H9 (cell line): ENCODE measurements around the gene KRTAP10-11. TPM values are rescaled to one million over a fixed set of nuclear protein-coding genes. Genes with fewer than 3 reads are reported as not detected.

Experiments used
- DNase-seq: peaks from one replicate; pipeline ENCODE4 v3.0.0-alpha.2; 2017
- H2AFZ ChIP-seq: one replicate; pipeline ENCODE4 v1.6.1; 2013; ENCODE audit warnings: mild to moderate bottlenecking, low read length, control low read depth, moderate library complexity
- H2AK5ac ChIP-seq: 2 replicates; pipeline ENCODE4 v1.6.1; 2013; ENCODE audit warnings: low read length, control low read depth, mixed read lengths; ENCODE audit not compliant: insufficient read length
- H2BK120ac ChIP-seq: one replicate; pipeline ENCODE4 v1.6.1; 2013; ENCODE audit warnings: low read depth, mild to moderate bottlenecking, low read length, control low read depth, inconsistent platforms; ENCODE audit not compliant: poor library complexity, severe bottlenecking
- H2BK12ac ChIP-seq: 2 replicates; pipeline ENCODE4 v1.6.1; 2013; ENCODE audit warnings: low read length, control low read depth, mixed read lengths, low read depth; ENCODE audit not compliant: insufficient read length
- H2BK15ac ChIP-seq: 2 replicates; pipeline ENCODE4 v1.6.1; 2013; ENCODE audit warnings: low read depth, low read length, control low read depth
- H2BK20ac ChIP-seq: one replicate; pipeline ENCODE4 v1.6.1; 2013; ENCODE audit warnings: low read depth, mild to moderate bottlenecking, low read length, control low read depth, inconsistent platforms; ENCODE audit not compliant: poor library complexity, severe bottlenecking
- H2BK5ac ChIP-seq: 2 replicates; pipeline ENCODE4 v1.6.1; 2013; ENCODE audit warnings: low read length, control low read depth, mixed read lengths; ENCODE audit not compliant: insufficient read length
- H3K14ac ChIP-seq: 2 replicates; pipeline ENCODE4 v1.6.1; 2013; ENCODE audit warnings: low read length, control low read depth; ENCODE audit not compliant: insufficient read depth
- H3K18ac ChIP-seq: 2 replicates; pipeline ENCODE4 v1.6.1; 2013; ENCODE audit warnings: low read depth, mild to moderate bottlenecking, mixed read lengths, low read length, control low read depth; ENCODE audit not compliant: insufficient read length
- H3K23ac ChIP-seq: 2 replicates; pipeline ENCODE4 v1.6.1; 2013; ENCODE audit warnings: low read length, control low read depth, mixed read lengths, low read depth; ENCODE audit not compliant: insufficient read length
- H3K23me2 ChIP-seq: 2 replicates; pipeline ENCODE4 v1.6.1; 2013; ENCODE audit warnings: low read depth, mild to moderate bottlenecking, mixed read lengths, low read length, control low read depth; ENCODE audit not compliant: insufficient read length, poor library complexity, severe bottlenecking
- H3K27ac ChIP-seq: 2 replicates; pipeline ENCODE4 v1.5.1; 2013; ENCODE audit warnings: low read length, control low read depth, mixed read lengths, low read depth; ENCODE audit not compliant: insufficient read length
- H3K27me3 ChIP-seq: 2 replicates; pipeline ENCODE4 v1.6.1; 2013; ENCODE audit warnings: low read length, control low read depth, inconsistent platforms; ENCODE audit not compliant: insufficient read depth
- H3K4ac ChIP-seq: 2 replicates; pipeline ENCODE4 v1.6.1; 2013; ENCODE audit warnings: low read depth, mild to moderate bottlenecking, control low read depth, inconsistent platforms, low read length, moderate library complexity
- H3K4me1 ChIP-seq: 2 replicates; pipeline ENCODE4 v1.6.1; 2013; ENCODE audit warnings: low read length, control low read depth, inconsistent platforms; ENCODE audit not compliant: insufficient read depth
- H3K4me2 ChIP-seq: 2 replicates; pipeline ENCODE4 v1.6.1; 2013; ENCODE audit warnings: low read length, control low read depth, mixed read lengths; ENCODE audit not compliant: insufficient read length, insufficient read depth
- H3K56ac ChIP-seq: 2 replicates; pipeline ENCODE4 v1.6.1; 2013; ENCODE audit warnings: low read depth, mild to moderate bottlenecking, mixed read lengths, low read length, control low read depth; ENCODE audit not compliant: insufficient read length
- H3K79me1 ChIP-seq: 2 replicates; pipeline ENCODE4 v1.6.1; 2013; ENCODE audit warnings: low read depth, mild to moderate bottlenecking, moderate library complexity, low read length, control low read depth, inconsistent platforms; ENCODE audit not compliant: insufficient read depth, poor library complexity, severe bottlenecking
- H3K79me2 ChIP-seq: 2 replicates; pipeline ENCODE4 v1.6.1; 2013; ENCODE audit warnings: low read length, control low read depth, inconsistent platforms; ENCODE audit not compliant: insufficient read depth
- H3K9ac ChIP-seq: 2 replicates; pipeline ENCODE4 v1.6.1; 2013; ENCODE audit warnings: low read length, control low read depth, mixed read lengths; ENCODE audit not compliant: insufficient read length; ENCODE audit errors: extremely low read depth
- H3K9me3 ChIP-seq: one replicate; pipeline ENCODE4 v1.6.1; 2013; ENCODE audit warnings: low read depth, low read length, inconsistent platforms; ENCODE audit not compliant: control insufficient read depth
- H3T11ph ChIP-seq: one replicate; pipeline ENCODE4 v1.6.1; 2013; ENCODE audit warnings: mild to moderate bottlenecking, low read length, control low read depth, inconsistent platforms
- H4K20me1 ChIP-seq: one replicate; pipeline ENCODE4 v1.6.1; 2013; ENCODE audit not compliant: control insufficient read depth, insufficient read length, insufficient read depth
- H4K5ac ChIP-seq: 2 replicates; pipeline ENCODE4 v1.6.1; 2013; ENCODE audit warnings: low read depth, mild to moderate bottlenecking, mixed read lengths, low read length, control low read depth; ENCODE audit not compliant: insufficient read length
- H4K8ac ChIP-seq: replicated peaks from 2 replicates; pipeline ENCODE4 v1.6.1; 2013; ENCODE audit warnings: low read length, control low read depth, mixed read lengths, low read depth; ENCODE audit not compliant: insufficient read length
- H4K91ac ChIP-seq: 2 replicates; pipeline ENCODE4 v1.6.1; 2013; ENCODE audit warnings: low read depth, mild to moderate bottlenecking, moderate library complexity, mixed read lengths, low read length, control low read depth; ENCODE audit not compliant: insufficient read length
- H3K27ac Mint-ChIP-seq, 3 experiments: 2 replicates in 2 of 3; 3 replicates in 1 of 3; pipeline ENCODE4 v1.8.0; 2020 to 2021; ENCODE audit warnings: mixed read lengths in 3 of 3, mild to moderate bottlenecking in 1 of 3, moderate library complexity in 1 of 3
- H3K27me3 Mint-ChIP-seq: 2 replicates; pipeline ENCODE4 v1.8.0; 2021; ENCODE audit warnings: low read depth, mild to moderate bottlenecking, moderate library complexity, mixed read lengths
- H3K36me3 Mint-ChIP-seq, 3 experiments: 2 replicates in 2 of 3; 3 replicates in 1 of 3; pipeline ENCODE4 v1.8.0; 2020 to 2021; ENCODE audit warnings: low read depth in 3 of 3, mixed read lengths in 3 of 3; ENCODE audit not compliant: insufficient read depth in 1 of 3
- H3K4me1 Mint-ChIP-seq, 2 experiments: 2 replicates each; pipeline ENCODE4 v1.8.0; 2020; ENCODE audit warnings: mixed read lengths in 2 of 2
- H3K4me3 Mint-ChIP-seq, 2 experiments: 2 replicates in 1 of 2; 3 replicates in 1 of 2; pipeline ENCODE4 v1.8.0; 2020 to 2021; ENCODE audit warnings: mild to moderate bottlenecking in 2 of 2, mixed read lengths in 2 of 2, moderate library complexity in 1 of 2
- H3K9me3 Mint-ChIP-seq, 2 experiments: 2 replicates in 1 of 2; 3 replicates in 1 of 2; pipeline ENCODE4 v1.8.0; 2020; ENCODE audit warnings: mild to moderate bottlenecking in 2 of 2, mixed read lengths in 2 of 2, moderate library complexity in 1 of 2
- CTCF ChIP-seq: fragments of 200-600 bp; sonication (generic); conservative IDR thresholded peaks from 3 replicates; pipeline ENCODE4 v1.8.0; 2021; ENCODE audit warnings: antibody characterized with exemption, mild to moderate bottlenecking
- WGBS: extraction: QIAGEN DNeasy Blood & Tissue Kit; methylation state at CpG from one replicate; pipeline ENCODE4 v1.1.7; 2013; ENCODE audit warnings: missing lambda C conversion rate, low lambda C conversion rate, mixed read lengths; ENCODE audit not compliant: insufficient read length; ENCODE audit errors: extremely low coverage; 5-methylcytosine and 5-hydroxymethylcytosine counted together
- total RNA-seq: library from RNA; stranded (reverse); gene quantifications from 2 replicates; pipeline ENCODE4 v1.2.1, GENCODE V29; 2021

The KRTAP10-11 gene
- total RNA-seq, 1 experiment from 2014 or later, result not detected

DNA sequence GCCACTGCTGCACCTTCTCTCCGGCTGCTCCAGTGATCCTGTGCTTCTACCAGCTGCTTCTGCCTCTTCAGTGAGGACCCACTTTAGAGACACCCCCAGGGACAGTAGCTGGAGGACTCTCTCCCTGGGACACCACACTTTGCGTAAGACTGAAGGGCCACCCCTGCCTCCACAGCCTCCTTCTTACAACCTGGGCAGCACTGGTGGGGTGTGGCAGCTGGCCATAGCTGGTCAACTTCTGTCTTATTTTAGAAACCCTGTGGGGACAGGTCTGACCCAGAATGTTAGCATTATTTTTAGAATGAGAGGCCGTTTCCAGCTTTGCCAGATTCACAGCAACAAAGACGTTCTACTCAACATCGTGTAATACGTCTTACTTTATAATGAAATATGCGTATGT lies 20.5 kb upstream of the KRTAP10-11 start:
- Mint-ChIP-seq H3K27ac (no peak overlapping the region), H3K9me3 (peaks cover 33 to 35% of the 10 kb centered on the region in 2 experiments), H3K27me3 (peaks cover 5% of the 10 kb centered on the region), H3K4me1 (peaks cover 3 to 7% of the 10 kb centered on the region in 2 experiments; a peak in 2 of 4 replicates), H3K4me3 (no peak overlapping the region), H3K36me3 (peaks cover 8 to 25% (median 14%) of the 10 kb centered on the region in 3 experiments; a peak in 6 of 7 replicates)
- Histone ChIP-seq H3K4me1 (no peaks in the 10 kb centered on the region), H3K23me2 (no peaks in the 10 kb centered on the region), H3K79me1 (no peaks in the 10 kb centered on the region), H4K20me1 (no peaks in the 10 kb centered on the region), H2BK12ac (no peak overlapping the region), H4K5ac (no peak overlapping the region), H3K23ac (no peak overlapping the region), H2AK5ac (no peak overlapping the region), H3K4me2 (no peak overlapping the region), H3K4ac (no peak overlapping the region), H2BK120ac (no peak overlapping the region), H3T11ph (no peak overlapping the region), H3K27ac (no peak overlapping the region), H2BK5ac (no peak overlapping the region), H3K79me2 (no peaks in the 10 kb centered on the region), H3K27me3 (no peaks in the 10 kb centered on the region), H2BK20ac (no peak overlapping the region), H2BK15ac (no peak overlapping the region), H3K9me3 (no peaks in the 10 kb centered on the region), H3K18ac (no peak overlapping the region), H2AFZ (no peak overlapping the region), H4K91ac (no peak overlapping the region), H3K56ac (no peak overlapping the region), H3K9ac (no peak overlapping the region), H3K14ac (no peak overlapping the region), H4K8ac (no peak overlapping the region)
- no peak for DNase-seq
- TF ChIP-seq CTCF, result no peak
- no CpG with 5 or more reads among the region's 7 CpGs for WGBS
